Smooth muscle cell (in vitro differentiated cells): ENCODE measurements around the gene ELFN2. TPM values are rescaled to one million over a fixed set of nuclear protein-coding genes. Genes with fewer than 3 reads are reported as not detected.

Source experiments
- DNase-seq: peaks from one replicate; lab custom pipeline; 2025; ENCODE audit not compliant: unreplicated experiment; lab: John Stamatoyannopoulos, UW
- H2AFZ ChIP-seq: fragments of 200-600 bp; sonication (generic); 2 replicates; pipeline ENCODE4 v1.6.0; 2016; ENCODE audit warnings: antibody characterized with exemption, low read depth, mild to moderate bottlenecking
- H3F3A ChIP-seq: fragments of 200-600 bp; sonication (generic); 2 replicates; pipeline ENCODE4 v1.6.0; 2017; ENCODE audit warnings: antibody characterized with exemption, low read depth
- H3K27ac ChIP-seq: fragments of 200-600 bp; sonication (generic); 2 replicates; pipeline ENCODE4 v1.5.1; 2016; ENCODE audit warnings: low read depth, mild to moderate bottlenecking
- H3K27me3 ChIP-seq: fragments of 200-600 bp; sonication (generic); 2 replicates; pipeline ENCODE4 v1.6.1; 2016; ENCODE audit warnings: low read depth, mild to moderate bottlenecking
- H3K36me3 ChIP-seq: fragments of 200-600 bp; sonication (generic); 2 replicates; pipeline ENCODE4 v1.5.1; 2016; ENCODE audit warnings: low read depth
- H3K4me1 ChIP-seq: fragments of 200-600 bp; sonication (generic); 2 replicates; pipeline ENCODE4 v1.5.1; 2016; ENCODE audit warnings: low read depth
- H3K4me2 ChIP-seq: fragments of 200-600 bp; sonication (generic); 2 replicates; pipeline ENCODE4 v1.6.0; 2016; ENCODE audit warnings: mild to moderate bottlenecking
- H3K4me3 ChIP-seq: fragments of 200-600 bp; sonication (generic); 2 replicates; pipeline ENCODE4 v1.5.1; 2016; ENCODE audit warnings: mild to moderate bottlenecking
- H3K79me2 ChIP-seq: fragments of 200-600 bp; sonication (generic); 2 replicates; pipeline ENCODE4 v1.6.0; 2016; ENCODE audit warnings: low read depth, mild to moderate bottlenecking
- H3K9ac ChIP-seq: fragments of 200-600 bp; sonication (generic); 2 replicates; pipeline ENCODE4 v1.6.0; 2016; ENCODE audit warnings: low read depth
- H3K9me3 ChIP-seq: fragments of 200-600 bp; sonication (generic); replicated peaks from 2 replicates; pipeline ENCODE4 v1.5.1; 2016; ENCODE audit warnings: low read depth
- H4K20me1 ChIP-seq: fragments of 200-600 bp; sonication (generic); 2 replicates; pipeline ENCODE4 v1.6.0; 2016; ENCODE audit warnings: low read depth
- WGBS: methylation state at CpG from one replicate; pipeline ENCODE4 v1.1.7; 2016; ENCODE audit warnings: low lambda C conversion rate; 5-methylcytosine and 5-hydroxymethylcytosine counted together
- polyA plus RNA-seq: library from polyadenylated mRNA; unstranded; fragments of >200 nt; fragmentation: Nextera tagmentation; extraction: Ambion mirVana; gene quantifications from 2 replicates; pipeline ENCODE4 v1.2.1, GENCODE V29; 2016
- total RNA-seq: library from RNA; depleted of rRNA; stranded (reverse); fragments of >200 nt; gene quantifications from 2 replicates; pipeline ENCODE4 v1.2.3, GENCODE V29; 2014
- TF ChIP-seq, protein P1 (sequence below): fragments of 200-600 bp; sonication (generic); IDR thresholded peaks from 2 replicates; pipeline ENCODE4 v1.5.1; 2017; ENCODE audit warnings: borderline replicate concordance, mild to moderate bottlenecking, antibody characterized with exemption; ENCODE audit not compliant: insufficient read depth, poor library complexity, severe bottlenecking

ELFN2 gene
- total and polyA plus RNA-seq, 2 experiments from 2014 or later = 0.63 to 1.3 TPM

DNA sequence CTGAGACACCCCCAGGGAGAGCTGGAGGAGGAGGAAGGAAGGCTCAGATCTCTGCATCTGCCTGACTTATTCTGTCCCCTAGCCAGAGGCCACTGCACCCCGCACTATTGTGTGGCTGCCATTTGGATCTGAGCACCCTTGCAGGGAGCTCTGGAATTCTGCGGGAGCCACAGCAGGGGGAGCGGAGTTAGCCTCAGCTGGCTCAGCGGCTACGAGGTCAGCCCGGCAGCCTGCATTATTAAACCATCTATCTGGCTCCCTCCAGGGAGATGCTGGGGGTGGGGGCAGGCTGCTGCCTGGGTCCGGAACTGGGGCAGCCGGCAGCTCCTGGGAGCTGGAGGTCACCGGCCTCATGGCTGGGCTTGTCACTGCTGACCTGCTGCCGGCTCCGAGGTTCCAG, 6.5 kb upstream of the ELFN2 start:
- H3F3A ChIP-seq = peaks cover 11% of the 10 kb centered on the region
- WGBS = 73% methylated on average over 11 of the region's 11 CpGs
- H3K4me1 ChIP-seq = peaks cover 5% of the 10 kb centered on the region

DNA sequence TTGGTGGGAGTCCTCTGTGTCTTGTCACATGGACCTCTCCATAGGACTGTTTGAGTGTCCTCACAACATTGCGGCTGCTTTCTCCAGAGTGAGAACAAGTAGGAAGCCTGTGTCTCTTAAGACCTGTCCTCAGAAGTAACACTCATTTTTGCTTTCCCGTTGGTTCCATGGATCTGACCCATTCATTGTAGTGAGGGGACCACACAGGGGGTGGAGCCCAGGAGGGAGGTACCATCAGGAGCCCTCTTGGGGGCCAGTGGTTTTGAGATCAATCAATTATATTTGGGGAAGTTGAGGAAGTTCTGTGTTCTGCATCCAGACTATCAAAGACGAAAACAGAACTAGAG, 5.4 kb upstream of the ELFN2 start:
- Histone ChIP-seq H3K79me2 (no peaks in the 10 kb centered on the region), H3K27me3 (peaks cover 12% of the 10 kb centered on the region), H3K9me3 (no peaks in the 10 kb centered on the region), H3K27ac (peak overlapping the region; percentile 87), H3K4me1 (peaks cover 5% of the 10 kb centered on the region), H2AFZ (no peak overlapping the region), H3K4me2 (no peak overlapping the region), H3F3A (peaks cover 11% of the 10 kb centered on the region), H3K9ac (no peak overlapping the region), H3K4me3 (no peak overlapping the region), H4K20me1 (no peaks in the 10 kb centered on the region), H3K36me3 (no peaks in the 10 kb centered on the region)
- TF ChIP-seq, protein P1, sequence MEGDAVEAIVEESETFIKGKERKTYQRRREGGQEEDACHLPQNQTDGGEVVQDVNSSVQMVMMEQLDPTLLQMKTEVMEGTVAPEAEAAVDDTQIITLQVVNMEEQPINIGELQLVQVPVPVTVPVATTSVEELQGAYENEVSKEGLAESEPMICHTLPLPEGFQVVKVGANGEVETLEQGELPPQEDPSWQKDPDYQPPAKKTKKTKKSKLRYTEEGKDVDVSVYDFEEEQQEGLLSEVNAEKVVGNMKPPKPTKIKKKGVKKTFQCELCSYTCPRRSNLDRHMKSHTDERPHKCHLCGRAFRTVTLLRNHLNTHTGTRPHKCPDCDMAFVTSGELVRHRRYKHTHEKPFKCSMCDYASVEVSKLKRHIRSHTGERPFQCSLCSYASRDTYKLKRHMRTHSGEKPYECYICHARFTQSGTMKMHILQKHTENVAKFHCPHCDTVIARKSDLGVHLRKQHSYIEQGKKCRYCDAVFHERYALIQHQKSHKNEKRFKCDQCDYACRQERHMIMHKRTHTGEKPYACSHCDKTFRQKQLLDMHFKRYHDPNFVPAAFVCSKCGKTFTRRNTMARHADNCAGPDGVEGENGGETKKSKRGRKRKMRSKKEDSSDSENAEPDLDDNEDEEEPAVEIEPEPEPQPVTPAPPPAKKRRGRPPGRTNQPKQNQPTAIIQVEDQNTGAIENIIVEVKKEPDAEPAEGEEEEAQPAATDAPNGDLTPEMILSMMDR = no peak
- no peak for DNase-seq
- WGBS = 96% methylated on average over 3 of the region's 3 CpGs

More for the DNA sequence above, 6.5 kb upstream of the ELFN2 start:
- DNase-seq = no peak
- no peaks in the 10 kb centered on the region for H4K20me1 ChIP-seq
- H3K79me2 ChIP-seq = no peaks in the 10 kb centered on the region
- no peak overlapping the region for H3K4me2 ChIP-seq
- TF ChIP-seq, protein P1 = no peak
- H3K4me3 ChIP-seq = no peak overlapping the region
- H2AFZ ChIP-seq = no peak overlapping the region
- H3K36me3 ChIP-seq = no peaks in the 10 kb centered on the region
- no peaks in the 10 kb centered on the region for H3K9me3 ChIP-seq
- no peak overlapping the region for H3K9ac ChIP-seq
- H3K27ac ChIP-seq = no peak overlapping the region
- H3K27me3 ChIP-seq = peaks cover under 1% of the 10 kb centered on the region

DNA sequence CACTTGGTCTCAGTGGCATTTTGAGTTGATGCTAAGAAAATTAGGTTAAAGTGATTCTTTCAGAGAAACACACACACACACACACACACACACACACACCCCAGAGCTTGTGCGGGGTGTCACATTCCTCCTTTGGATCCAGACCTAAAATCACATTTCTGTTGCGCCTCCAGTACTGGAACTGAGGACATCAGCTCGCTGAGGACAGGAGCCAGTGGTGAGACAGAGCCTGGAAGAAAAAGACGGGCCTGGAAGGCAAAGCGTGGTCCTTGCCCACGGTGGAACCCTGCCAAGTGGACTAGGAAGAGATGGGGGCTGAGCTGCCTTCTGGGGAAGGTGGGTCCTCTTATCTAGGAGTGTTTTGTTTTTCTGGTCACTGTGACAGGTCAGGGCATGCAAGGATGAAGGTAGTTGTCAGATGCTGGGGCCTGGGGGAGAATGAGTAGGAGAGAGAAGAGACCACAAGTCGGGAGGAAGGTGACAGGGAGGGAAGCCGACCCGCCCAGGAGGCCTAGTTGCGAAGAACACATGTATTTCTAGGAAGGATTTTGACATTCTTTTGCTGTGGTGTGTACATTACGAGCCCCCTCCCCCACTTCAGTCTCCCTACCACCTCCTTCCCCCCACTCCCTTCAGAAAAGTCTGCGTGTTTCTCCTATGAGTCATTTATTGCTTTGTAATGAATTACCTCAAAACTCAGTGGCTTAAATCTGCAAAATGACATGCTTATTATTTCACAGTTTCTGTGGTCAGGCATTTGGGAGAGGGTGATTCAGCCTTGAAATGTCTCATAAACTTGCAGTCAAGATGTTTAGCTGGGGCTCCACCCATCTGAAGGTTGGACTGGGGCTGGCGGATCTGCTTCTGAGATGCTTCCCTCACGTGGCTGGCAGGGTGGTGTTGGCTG, 4.8 kb upstream of the ELFN2 start:
- peak overlapping the region; percentile 63 for H3K9ac ChIP-seq
- H2AFZ ChIP-seq = no peak overlapping the region
- H3K4me2 ChIP-seq = peak overlapping the region; percentile 32
- no peaks in the 10 kb centered on the region for H3K36me3 ChIP-seq
- H3K4me1 ChIP-seq = peaks cover 5% of the 10 kb centered on the region
- 32% methylated on average over 14 of the region's 14 CpGs for WGBS
- H3K9me3 ChIP-seq = no peaks in the 10 kb centered on the region
- no peak overlapping the region for H3K4me3 ChIP-seq
- H4K20me1 ChIP-seq = no peaks in the 10 kb centered on the region
- no peak for DNase-seq
- TF ChIP-seq, protein P1 = no peak
- peak overlapping the region; percentile 87 for H3K27ac ChIP-seq
- no peaks in the 10 kb centered on the region for H3K79me2 ChIP-seq
- H3F3A ChIP-seq = peaks cover 11% of the 10 kb centered on the region
- H3K27me3 ChIP-seq = peaks cover 17% of the 10 kb centered on the region
